Renal cortical epithelial cell (primary cell): Measurements from ENCODE around the gene ELP4. TPM values are rescaled to one million over a fixed set of nuclear protein-coding genes. Genes with fewer than 3 reads are reported as not detected.

Experiments used
- DNase-seq: peaks from one replicate; pipeline ENCODE4 v3.0.0-alpha.2; 2011; ENCODE audit warnings: low read depth
- total RNA-seq: library from RNA; depleted of rRNA; stranded (reverse); fragments of >200 nt; gene quantifications from 2 replicates; pipeline ENCODE4 v1.2.3, GENCODE V29; 2014

The ELP4 gene
- total RNA-seq, 1 donor from 2014 or later, result 29.7 TPM

DNA sequence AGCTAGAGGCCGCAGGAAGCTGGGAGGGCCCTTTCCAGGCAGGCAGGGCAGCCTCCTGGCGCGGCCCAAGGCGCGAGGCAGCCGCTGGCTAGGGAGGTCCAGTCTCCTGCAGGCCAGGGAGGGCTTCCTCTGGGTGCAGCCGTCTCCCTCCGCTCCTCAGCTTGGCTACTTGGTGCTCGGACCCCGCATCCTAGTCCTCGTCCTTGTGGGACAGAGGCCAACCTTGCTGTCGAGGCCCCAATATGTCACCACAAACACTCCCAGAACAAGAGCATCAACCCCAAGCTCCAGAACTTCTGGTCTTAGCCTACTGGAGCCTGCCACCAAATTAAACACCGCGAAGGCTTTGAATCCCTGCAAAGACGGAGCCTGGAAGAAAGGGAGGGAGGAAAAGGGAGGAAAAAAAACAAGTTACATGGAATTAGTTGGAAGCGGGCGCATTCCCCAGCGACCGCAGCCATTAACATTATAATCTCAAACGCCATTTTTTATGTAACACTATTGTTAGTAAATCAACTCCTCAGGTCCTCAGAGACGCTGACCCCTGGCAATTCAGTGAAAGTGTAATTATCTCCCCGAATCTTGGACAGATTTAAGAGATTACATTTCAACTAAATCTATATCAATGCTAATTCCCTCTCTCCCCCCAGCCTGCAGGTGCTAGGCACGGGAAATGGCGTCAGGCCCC lies 314.2 kb downstream of the ELP4 start:
- no peak for DNase-seq

- no peak for DNase-seq
These were observed 314.8 kb downstream of the ELP4 start for GRCh38 chr11:31824332-31824878.

DNA sequence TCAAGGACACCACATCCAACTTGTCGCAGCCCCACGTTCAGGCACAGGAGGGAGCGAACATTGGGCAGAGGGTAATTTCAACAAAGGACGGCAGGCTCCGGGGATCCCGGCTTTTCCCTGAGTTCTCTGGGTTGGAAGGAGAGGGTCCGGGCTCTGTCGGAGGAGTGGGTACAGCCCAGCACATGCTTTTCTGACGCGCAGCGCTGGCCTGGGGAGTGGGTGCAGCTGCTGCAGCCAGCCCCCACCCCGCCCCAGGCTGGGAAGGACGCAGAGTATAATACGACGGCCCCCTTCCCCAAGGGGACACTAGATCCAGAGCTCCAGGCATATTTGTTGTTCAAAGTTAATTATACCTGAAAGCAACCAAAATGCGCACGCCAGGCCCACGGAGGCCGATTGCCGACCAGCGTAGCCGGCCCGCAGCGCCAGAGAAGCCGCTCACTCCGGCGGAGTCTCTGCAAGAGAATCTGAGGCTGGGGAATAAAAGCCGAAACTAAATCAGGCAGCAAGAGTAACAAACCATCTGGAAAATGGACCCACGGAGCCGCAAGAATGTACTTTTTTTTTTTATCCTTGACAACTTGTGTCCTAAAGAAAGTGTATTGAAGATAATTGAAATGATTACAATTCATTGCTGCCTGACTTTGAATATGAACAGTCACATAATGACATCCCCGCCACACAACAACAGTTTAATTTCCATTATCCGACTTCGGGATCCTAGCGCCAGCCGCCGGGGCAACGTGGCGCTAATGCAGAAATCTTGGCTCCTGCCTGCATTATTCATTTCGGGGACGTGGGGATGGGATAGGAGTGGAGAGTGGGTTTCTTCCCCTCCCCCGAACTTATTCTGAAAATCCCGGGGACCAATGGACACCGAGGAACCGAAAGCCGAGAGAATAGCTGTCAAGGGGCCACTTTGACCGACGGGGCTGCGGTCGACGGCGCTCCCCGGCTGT lies 315.6 kb downstream of the ELP4 start:
- no peak for DNase-seq

DNA sequence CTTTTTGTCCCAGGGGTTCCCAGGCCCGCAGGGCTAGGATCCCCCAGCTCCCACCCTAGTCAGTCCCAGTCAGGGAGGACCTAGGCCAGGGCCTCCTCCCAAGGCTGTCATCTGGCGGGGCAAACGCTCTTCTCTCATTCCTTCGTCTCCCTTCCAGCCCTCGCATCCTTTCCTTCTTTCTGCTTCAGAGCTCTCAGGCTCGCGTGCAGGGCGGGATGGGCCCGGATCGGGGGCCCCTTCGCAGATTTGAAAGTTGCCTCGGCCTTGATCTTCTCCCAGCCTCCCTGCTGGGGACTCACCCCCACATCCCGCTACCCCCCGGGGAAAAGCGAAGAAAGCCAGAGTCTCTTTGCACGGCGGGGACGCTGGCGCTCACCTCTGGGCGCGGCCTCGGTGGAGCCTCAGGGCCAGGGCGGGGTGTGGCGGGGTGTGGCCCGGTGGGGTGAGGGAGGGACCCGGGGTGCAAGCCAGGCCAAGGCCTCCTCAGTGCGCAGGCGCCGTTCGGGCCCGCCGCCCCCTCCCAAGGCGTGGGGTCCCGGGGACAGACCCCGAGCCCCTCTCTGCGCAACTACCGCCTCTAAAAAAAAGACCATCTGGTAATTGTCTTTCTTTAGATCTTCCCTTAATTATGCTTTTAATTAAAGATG lies 316.4 kb downstream of the ELP4 start:
- DNase-seq, result no peak

DNA sequence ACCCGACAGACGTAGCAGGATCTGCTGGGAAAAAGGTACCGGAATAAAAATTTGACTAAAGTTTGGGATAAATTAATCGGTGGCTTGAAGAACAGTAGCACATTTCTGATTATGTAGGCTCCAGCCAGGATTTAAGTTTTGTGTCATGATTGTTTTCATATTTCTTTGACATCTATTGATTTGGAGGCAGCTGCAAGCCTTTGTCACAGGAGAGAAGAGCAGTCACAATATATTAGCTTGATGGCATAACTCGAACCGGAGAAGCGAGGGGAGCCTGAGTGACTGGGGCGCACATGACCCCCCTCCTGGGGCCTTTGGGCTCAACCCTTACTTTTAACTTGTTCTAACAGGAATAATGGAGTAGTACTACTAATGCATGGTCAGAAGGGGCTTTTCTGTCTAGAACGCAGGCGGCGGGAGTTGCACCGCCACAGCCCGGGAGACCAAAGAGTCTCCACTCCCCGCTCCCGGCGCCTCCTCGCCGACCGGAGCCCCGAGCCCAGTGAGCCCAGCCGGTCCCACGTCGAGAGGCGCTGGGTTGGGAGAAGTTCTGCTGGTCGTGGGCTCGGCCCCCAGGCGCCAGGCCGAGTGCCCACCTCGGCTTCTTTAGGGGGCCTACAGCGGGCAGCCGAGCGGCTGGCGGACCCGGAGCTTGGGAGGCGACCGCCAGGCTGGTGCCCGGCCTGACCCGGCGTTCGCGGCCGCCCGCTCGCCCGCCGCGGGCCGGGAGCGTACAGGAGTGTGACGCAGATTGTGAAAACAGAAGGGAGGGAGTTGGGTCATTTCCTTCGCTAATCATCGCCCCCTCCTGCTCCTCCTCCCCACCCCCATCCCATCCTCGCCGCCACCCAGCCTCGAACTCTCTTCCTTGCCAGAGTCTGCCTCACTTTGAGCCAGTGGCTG lies 317.2 kb downstream of the ELP4 start:
- DNase-seq, result no peak

GRCh38 chr11:31827455-31828206 lies 318.1 kb downstream of the ELP4 start:
- DNase-seq, result no peak

- DNase-seq, result no peak
These were observed 318.6 kb downstream of the ELP4 start for GRCh38 chr11:31828217-31828616.

- no peak for DNase-seq
These were observed 320.8 kb downstream of the ELP4 start for GRCh38 chr11:31830406-31830805.

DNA sequence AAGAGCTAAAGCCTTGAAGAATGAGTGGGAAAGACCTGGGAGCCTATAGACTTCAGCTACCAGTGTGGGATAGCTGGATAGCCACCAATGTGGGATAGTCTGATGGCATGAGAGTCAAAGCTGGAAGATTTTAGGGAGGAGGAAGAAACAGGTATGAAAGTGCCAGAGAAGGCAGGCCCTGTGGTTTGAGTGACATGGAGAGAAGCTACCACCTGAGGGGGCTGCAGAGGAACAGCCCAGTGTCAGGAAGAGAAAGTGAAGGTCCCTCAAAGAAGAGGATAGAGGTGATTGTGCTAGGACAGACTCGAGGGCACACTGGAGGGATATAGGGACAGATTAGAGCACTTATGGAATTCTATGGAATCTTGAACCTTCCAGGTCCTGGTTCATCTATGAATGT lies 324.7 kb downstream of the ELP4 start:
- DNase-seq, result no peak

Other genes starting within 250 kb of the ELP4 start
- 0.35 and 6.8 TPM in 2 replicates for gene DCDC1, start 140.0 kb upstream of the ELP4 start, total RNA-seq
- 13.5 and 24.8 TPM in 2 replicates for gene DNAJC24, start 139.9 kb upstream of the ELP4 start, total RNA-seq
- 10.6 and 11.6 TPM in 2 replicates for gene IMMP1L, start 145 bp upstream of the ELP4 start, total RNA-seq